NOMO-1 treated with DMSO at 0.1 percent for 48 hours (cell line): ENCODE results near the gene SERHL2.
A peak's percentile ranks its signal among the peaks of the same experiment; 100 is the strongest.
"Not testable (repeated sequence)": the region's sequence is repeated elsewhere in the genome, so short reads cannot be mapped to it uniquely, and the experiment has no call there.

Experiments used
- DNase-seq: peaks from one replicate; lab custom pipeline; 2025; ENCODE audit not compliant: unreplicated experiment; lab: John Stamatoyannopoulos, UW

The SERHL2 gene

GRCh38 chr22:42604403-42604802 lies 50.6 kb downstream of the SERHL2 start:
- DNase-seq = no peak

DNA sequence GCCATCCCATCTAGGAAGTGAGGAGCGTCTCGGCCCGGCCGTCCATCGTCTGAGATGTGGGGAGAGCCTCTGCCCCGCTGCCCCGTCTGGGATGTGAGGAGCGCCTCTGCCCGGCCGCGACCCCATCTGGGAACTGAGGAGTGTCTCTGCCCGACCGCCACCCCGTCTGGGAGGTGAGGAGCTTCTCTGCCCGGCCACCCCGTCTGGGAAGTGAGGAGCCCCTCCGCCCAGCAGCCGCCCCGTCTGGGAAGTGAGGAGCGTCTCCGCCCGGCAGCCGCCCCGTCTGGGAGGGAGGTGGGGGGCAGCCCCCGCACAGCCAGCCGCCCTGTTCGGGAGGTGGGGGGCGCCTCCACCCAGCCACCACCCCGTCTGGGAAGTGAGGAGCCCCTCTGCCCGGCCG lies 53.9 kb downstream of the SERHL2 start:
- not testable (repeated sequence) for DNase-seq

GRCh38 chr22:42608136-42608822 lies 54.5 kb downstream of the SERHL2 start:
- no peak for DNase-seq

DNA sequence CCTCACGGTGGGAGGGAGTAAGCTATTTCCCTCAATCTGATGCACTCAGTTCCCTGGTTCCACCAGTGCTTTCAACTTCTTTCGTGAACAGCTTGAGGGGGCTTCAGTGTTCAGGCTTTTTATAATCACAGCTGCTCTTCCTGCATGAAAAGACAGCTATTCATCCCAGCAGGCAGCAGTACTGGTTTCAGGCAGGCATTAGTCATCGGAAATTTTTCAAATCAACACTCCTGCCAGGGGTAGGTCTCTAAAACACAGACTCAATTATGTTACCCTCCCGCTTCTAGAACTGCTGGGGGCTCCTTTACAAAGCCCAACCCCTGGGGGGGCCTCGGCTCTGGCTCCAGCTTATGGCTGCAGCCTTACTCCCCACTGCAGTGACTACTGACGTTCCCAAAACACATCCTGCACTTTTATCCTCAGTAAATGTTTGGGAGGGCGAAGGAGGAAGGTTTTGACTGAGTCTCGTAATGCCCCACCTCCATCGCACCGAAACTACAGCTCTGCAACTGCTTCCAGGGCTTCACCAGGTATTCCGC lies 55.1 kb downstream of the SERHL2 start:
- DNase-seq = no peak

- DNase-seq = no peak
These were observed 56.4 kb downstream of the SERHL2 start for GRCh38 chr22:42610186-42610585.

- DNase-seq = no peak
These were observed 57.3 kb downstream of the SERHL2 start for GRCh38 chr22:42611051-42611450.

DNA sequence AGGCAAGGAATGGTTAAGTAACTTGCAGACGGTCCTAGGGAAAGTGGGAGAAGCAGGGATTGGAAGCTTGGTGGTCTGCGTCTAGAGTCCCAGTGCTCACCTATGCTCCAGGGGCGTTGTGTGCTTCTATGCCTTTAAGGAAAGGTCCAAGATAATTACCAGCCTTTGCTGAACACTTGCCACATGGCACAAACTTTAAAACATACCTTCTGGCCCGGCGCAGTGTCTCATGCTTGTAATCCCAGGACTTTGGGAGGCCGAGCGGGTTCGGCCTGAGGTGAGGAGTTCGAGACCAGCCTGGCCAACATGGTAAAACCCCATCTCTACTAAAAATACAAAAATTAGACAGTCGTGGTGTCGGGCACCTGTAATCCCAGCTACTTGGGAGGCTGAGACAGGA lies 58.6 kb downstream of the SERHL2 start:
- DNase-seq = no peak

GRCh38 chr22:42613872-42614301 lies 60.1 kb downstream of the SERHL2 start:
- DNase-seq = peak; percentile 75

DNA sequence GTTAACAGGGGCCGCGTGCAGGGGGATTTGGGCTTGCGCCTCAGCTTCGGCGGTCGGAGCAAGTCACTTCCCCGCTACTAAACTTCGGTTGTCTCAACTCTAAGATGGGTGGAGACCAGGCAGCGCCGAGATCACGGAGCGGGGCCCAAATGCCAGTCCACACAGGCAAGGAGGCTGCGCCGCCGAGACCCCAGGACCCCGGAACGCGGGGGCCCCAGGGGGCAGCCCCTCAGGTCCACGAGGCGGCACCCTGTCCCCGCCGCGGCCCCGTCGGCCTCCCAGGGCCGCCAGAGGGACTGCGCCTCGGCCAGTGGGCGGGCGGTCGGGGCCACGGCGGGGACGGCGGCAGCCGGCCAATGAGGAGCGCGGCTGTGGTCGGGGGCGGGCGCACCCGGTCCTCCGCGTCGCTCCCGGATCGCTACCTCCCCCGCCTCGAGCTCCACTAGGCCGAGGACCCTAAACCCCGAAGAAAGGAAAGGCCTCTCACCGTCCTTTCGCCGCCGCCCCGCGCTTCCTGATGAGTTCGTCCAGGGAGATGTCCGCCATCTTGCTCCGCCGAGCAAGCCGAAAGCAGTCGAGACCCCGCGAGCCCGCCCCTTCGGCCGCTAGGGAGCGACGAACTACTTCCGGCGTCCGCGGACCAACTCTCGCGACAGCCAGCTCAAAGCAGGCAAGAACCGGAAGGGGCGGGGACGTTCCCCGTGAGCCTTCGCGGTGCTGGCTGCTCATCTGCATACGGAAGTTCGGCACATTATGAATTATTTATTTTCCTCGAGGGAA lies 60.7 kb downstream of the SERHL2 start, which contains the start of gene POLDIP3:
POLDIP3 (minus strand) TSS at position 572 of the 780 bp plus-strand sequence; CDS start at position 546, 26 bp downstream.
- peak; percentile 96 for DNase-seq

DNA sequence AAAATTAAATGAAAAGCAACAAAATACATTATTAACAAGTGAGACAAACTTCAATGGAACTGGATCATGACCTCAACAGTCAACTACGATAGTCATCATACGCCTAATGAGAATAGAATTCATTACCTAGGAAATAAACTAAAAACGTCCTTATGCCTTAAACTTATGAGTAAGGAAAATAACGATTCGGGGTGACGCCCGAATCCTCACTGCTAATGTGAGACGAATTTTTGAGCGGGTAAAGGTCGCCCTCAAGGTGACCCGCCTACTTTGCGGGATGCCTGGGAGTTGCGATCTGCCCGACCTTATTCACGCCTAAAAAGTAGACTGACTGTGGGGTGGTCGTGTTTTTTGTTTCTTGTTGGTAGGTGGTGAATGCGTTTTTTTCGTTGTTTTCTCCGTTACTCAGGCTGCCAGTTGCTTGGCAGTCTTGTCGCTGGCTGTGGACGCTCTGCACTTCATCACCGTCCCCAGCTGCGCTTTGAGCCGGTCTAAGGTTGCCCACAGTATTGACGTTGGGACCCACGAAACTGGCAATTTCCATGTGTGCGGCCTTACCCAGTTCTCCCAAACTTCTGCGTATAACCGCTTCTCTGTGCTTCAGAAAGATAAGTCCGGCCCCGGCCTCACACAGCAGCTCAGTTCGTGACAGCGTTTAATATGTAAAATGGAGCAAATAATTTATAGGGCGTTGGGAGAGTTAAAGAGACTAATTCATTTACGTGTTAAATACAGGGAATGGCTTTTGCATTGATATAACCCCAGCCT lies 61.5 kb downstream of the SERHL2 start:
- DNase-seq = peak; percentile 97

GRCh38 chr22:42615860-42616175 lies 62.1 kb downstream of the SERHL2 start:
- not testable (repeated sequence) for DNase-seq

DNA sequence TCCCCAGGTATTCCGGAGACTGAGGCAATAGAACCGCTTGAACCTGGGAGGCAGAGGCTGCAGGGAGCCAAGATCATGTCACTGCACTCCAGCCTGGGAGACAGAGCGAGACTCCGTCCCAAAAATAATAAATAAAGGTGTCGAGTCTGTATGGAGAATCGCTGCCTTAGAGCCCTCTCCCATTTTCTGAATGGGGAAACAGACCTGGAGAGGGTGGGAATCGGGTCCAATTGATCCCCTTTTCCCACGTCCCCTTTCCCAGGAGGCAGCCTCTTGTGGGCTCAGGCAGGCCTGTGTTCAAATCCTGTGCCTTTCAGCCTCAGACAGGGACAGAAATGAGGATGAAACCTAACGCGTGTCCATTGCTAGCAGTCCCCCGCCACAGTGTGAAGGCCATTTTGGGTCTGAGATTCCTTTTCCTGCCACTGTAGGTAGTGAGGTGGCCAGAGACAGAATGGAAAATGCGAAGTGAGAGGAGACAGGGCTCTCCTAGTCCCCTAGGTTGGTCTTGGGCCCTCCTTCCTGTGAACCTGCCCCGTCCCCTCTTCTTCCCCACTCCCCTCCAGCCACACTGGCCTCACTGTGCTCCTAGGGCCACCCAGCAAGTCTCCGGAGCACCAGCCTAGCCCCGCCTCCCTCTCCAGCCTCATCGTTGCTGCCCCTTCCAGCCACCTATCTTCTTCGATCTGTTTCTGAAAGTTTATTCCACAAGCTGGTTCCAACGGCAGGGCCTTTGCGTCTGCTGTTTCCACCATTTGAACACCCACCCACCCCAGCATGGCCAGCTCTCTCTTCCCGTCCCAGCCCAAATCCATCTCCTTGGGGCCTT lies 63.6 kb downstream of the SERHL2 start:
- DNase-seq = no peak

DNA sequence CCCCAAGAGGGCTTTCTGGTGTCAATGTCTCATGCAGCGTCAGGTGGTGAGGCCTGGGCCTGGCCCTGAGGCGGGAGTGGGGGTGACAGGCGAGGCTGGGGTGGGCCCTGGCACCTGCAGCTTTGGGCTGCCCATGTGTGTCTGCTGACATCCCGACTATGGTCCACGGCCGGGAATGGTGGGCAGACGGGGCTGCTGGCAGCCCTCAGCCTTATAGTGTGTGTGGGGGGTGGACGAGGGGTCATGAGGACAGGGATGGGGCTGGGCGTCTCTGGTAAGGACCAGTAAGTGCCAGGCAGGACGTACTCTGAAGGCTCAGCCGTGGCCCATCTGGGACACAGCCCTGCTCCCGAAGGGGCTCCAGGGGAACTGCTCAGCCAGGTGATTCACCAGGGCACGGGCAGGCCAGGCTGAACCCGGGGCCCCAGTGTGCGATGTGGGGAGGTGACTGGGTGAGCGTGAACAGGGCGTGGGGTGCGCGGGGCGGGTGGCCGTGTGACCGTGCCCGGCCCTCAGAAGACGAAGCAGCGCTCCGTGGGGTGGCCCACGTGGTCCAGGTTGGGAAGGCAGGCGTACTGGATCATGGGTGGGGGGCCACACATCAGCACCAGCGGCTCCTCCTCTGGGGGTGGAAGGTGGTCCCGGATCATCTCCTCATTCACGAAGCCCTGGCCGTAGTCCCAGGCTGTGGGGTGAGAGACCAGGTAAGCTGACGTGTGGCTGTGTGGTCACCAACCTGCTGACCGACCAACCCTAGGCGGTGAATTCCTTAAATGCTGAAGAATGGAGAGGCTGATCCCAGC lies 65.7 kb downstream of the SERHL2 start:
- DNase-seq = no peak

GRCh38 chr22:42620084-42620483 lies 66.3 kb downstream of the SERHL2 start:
- no peak for DNase-seq

DNA sequence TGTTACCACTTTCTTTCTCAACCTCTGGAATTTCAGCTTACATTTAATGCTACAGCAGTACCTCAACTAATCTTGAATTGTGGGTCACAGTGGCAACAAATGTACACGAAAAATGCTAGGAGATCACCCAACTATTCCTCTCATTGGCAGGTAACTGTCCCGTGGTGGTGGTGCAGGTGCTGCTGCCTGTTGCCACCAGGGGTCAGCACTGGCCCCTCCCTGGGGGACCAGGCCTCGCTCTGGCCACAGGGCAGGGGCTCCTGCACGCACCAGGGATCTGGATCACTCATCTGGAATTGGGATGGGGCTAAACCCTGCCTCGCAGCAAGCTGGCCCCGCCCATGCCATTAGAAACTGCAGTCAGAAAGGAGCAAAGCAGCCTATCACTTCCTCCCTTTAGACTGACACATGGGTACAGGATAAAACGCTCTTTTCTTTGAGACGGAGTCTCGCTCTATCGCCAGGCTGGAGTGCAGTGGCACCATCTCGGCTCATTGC lies 67.8 kb downstream of the SERHL2 start:
- DNase-seq = peak; percentile 22

DNA sequence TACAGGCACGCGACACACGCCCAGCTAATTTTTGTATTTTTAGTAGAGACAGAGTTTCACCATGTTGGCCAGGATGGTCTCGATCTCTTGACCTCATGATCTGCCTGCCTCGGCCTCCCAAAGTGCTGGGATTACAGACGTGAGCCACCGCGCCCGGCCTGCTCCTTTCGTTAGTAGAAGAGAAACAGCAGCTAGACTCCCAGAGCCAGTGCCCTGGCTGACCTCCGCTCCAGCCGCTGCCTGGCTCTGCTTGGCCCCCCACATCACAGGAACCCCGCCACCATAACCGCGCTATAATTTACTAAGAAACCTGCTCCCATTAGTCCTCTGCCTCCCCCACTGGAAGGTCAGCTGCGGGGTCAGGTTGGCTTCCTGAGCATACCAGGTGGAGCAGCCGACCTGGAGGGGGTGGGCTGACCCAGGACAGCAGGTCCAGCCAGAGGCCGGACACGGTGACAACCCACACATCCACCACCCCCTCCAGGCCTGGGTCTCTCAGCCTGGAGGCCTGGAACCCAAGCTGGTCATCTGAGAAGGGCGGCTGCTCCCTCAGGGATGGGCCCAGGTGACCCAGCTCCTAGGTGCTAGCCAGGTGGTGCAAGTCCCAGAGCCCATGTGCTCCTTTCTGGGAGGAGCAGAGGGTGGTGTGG lies 68.4 kb downstream of the SERHL2 start:
- DNase-seq = no peak

GRCh38 chr22:42623301-42623751 lies 69.6 kb downstream of the SERHL2 start:
- peak; percentile 84 for DNase-seq
